ENCODE results near the gene OPRL1. TPM values are rescaled to one million over a fixed set of nuclear protein-coding genes. Genes with fewer than 3 reads are reported as not detected.

Gene OPRL1
- total RNA-seq, 4 donors from 2014 or later, result 0.34 to 0.91 (median 0.76) TPM; not detected in 1

DNA sequence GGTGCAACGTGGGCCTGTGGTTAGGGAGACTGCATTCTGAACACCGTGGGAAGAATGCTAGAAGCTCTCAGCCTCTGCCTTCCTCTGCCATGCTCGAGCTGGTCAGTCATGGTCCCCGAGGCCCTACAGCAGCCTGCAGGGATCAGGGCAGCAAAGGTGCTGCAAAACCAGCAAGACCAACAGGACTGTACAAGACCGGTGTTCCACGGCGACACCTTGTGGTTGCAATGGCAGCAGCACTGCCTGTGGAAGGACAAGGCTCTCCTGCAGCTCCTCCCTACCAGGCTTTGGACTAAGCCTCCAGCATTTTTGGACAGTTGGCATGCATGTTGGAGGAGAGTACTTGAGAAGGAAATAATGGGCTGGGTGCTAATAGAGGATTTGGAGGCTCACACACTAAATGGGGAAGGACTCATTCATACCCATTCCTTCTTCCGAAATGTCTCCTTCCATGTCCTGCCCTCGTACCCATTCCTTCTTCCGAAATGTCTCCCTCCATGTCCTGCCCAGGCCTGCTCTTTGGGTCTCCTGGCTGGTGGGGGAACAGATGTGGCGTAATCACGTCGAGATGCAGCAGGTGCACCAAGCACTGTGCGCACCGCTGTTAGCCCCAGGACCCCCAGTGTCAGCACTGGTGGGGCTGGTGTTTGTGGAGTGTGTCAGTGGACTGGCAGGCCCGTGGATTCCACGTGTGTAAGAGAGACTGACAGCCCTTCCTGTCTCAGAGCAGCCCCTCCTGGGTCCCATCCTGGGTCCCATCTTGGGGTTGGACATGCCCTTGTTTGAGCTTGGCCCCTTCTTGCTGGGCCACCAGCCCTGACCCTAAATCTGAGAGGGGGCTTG, 65.8 kb downstream of the OPRL1 start:
- no peak overlapping the region for H3K27ac ChIP-seq
- intact Hi-C loops (cut with DNase I), result no loop called here
- peaks cover 0 to 17% (median 10%) of the 10 kb centered on the region in 3 donors for H3K9me3 ChIP-seq
- TF ChIP-seq POLR2A (IDR thresholded peaks at IDR 0.05), result no peak
- TF ChIP-seq, protein P1, sequence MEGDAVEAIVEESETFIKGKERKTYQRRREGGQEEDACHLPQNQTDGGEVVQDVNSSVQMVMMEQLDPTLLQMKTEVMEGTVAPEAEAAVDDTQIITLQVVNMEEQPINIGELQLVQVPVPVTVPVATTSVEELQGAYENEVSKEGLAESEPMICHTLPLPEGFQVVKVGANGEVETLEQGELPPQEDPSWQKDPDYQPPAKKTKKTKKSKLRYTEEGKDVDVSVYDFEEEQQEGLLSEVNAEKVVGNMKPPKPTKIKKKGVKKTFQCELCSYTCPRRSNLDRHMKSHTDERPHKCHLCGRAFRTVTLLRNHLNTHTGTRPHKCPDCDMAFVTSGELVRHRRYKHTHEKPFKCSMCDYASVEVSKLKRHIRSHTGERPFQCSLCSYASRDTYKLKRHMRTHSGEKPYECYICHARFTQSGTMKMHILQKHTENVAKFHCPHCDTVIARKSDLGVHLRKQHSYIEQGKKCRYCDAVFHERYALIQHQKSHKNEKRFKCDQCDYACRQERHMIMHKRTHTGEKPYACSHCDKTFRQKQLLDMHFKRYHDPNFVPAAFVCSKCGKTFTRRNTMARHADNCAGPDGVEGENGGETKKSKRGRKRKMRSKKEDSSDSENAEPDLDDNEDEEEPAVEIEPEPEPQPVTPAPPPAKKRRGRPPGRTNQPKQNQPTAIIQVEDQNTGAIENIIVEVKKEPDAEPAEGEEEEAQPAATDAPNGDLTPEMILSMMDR (IDR thresholded peaks at IDR 0.05), result no peak
- H3K4me3 ChIP-seq, result no peak overlapping the region
- H3K27me3 ChIP-seq, result peaks cover 0 to 64% (median 0%) of the 10 kb centered on the region in 4 donors
- no peaks in the 10 kb centered on the region for H3K4me1 ChIP-seq
- no peak for DNase-seq
- H3K36me3 ChIP-seq, result no peaks in the 10 kb centered on the region
- 86 to 99% methylated on average over 10 of the region's 17 CpGs for WGBS, 2 donors

DNA sequence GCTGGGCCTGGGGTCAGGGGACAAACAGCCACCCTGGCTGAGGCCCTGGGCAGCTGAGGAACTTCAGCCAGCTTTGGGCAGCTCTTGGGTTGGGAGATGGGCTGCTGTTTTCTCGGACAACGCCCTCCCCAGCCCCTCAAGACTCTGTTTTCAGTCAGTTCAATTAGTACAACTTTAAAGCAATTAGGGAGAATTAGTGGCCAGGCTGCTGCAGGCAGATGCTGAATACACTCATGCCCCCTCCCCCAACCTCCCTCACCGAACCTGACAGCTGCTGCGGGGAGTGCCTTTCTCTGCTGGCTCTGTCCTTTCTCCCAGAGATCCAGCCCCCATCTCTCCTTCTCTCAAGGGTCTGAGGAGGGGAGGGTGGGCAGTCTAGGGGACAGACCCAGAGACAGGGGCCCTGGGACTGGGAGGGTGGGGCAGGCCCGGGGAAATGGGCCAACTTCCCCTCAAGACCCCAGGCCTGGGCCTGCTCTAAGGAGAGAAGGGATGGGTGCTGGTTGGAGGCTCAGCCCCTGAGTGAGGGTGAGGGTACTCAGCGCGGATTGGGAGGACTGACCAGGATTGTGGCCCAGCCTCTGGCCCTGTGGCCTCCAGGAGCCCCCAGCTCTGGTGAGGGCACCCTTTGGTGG, 66.5 kb downstream of the OPRL1 start:
- TF ChIP-seq POLR2A (IDR thresholded peaks at IDR 0.05), result no peak
- TF ChIP-seq, protein P1 (IDR thresholded peaks at IDR 0.05), result no peak
- WGBS, 2 donors, result 100% methylated on average over 2 of the region's 7 CpGs; no CpG with 5 or more reads in 1 of the 2 donors
- H3K4me1 ChIP-seq, result peaks cover 0 to under 1% (median 0%) of the 10 kb centered on the region in 3 donors

DNA sequence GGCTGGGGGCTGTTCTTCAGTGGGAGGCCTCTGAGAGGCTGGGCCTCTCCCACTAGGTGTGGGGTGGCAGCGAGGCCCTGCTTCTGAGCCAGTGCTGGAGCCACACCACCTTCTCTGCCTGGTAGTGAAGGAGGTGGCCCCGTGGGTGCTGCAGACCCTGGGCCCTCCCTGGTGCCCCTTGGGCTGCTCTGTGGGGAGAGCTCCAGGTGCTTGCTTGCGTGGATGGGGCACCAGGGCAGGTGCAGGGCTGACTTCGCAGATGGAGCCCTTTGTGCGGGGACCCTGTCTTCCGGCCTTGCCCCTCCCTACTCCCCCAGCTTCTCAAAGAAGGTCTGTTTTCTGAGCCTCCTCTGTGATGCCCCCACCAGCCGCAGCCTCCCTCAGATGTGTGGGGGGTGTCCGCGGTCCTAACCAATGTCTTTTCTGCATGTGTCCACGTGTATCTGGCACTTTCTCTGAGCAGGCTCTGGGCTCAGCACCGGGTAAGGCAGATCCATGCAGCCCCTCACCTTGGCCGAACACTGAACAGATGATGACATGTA, 67.1 kb downstream of the OPRL1 start:
- Histone ChIP-seq H3K9me3 (peaks cover 0 to 17% (median 10%) of the 10 kb centered on the region in 3 donors), H3K4me3 (no peak overlapping the region), H3K27me3 (peaks cover 0 to 52% (median 0%) of the 10 kb centered on the region in 4 donors), H3K36me3 (no peaks in the 10 kb centered on the region), H3K4me1 (peaks cover 0 to 6% (median 4%) of the 10 kb centered on the region in 3 donors), H3K27ac (no peak overlapping the region)
- no peak for DNase-seq
- 87 to 89% methylated on average over 8 to 9 of the region's 12 CpGs for WGBS, 2 donors
- TF ChIP-seq, protein P1 (IDR thresholded peaks at IDR 0.05), result no peak
- TF ChIP-seq POLR2A (IDR thresholded peaks at IDR 0.05), result no peak
- intact Hi-C loops (cut with DNase I), result no loop called here

More for the DNA sequence above, 66.5 kb downstream of the OPRL1 start:
- Histone ChIP-seq H3K36me3 (no peaks in the 10 kb centered on the region), H3K27ac (no peak overlapping the region), H3K27me3 (peaks cover 0 to 57% (median 0%) of the 10 kb centered on the region in 4 donors), H3K9me3 (peaks cover 0 to 17% (median 10%) of the 10 kb centered on the region in 3 donors), H3K4me3 (no peak overlapping the region)
- intact Hi-C loops (cut with DNase I), result no loop called here
- no peak for DNase-seq

DNA sequence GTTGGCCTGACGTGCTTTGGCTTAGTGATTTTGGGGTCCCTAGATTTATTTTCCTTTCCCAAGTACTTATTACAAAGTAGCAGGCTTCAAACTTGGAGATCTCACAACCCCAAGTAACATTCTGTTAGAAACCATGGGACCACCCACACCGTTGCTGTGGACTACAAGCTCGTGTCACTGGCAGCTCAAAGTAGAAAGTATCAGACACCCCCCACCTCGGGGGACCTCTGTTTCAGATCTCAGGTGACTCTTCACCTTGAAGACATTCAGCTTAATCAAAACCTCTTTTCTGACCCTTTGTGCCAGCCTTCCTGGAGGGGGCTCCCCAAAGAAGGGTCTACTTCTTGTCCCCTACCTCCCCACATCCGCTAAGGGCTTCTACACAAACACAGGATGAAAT, 68.7 kb downstream of the OPRL1 start:
- Histone ChIP-seq H3K4me3 (no peak overlapping the region), H3K36me3 (no peaks in the 10 kb centered on the region), H3K27ac (no peak overlapping the region), H3K4me1 (peaks cover 5 to 18% (median 9%) of the 10 kb centered on the region in 3 donors), H3K9me3 (peaks cover 0 to 17% (median 10%) of the 10 kb centered on the region in 3 donors), H3K27me3 (peaks cover 0 to 37% (median 0%) of the 10 kb centered on the region in 4 donors)
- WGBS, 2 donors, result 68 to 77% methylated on average over 5 of the region's 5 CpGs
- intact Hi-C loops (cut with DNase I), result no loop called here
- DNase-seq, result no peak
- no peak for TF ChIP-seq POLR2A (IDR thresholded peaks at IDR 0.05)
- TF ChIP-seq, protein P1 (IDR thresholded peaks at IDR 0.05), result no peak

Measured in esophagus squamous epithelium (tissue), 5 donors.